Tibial artery (tissue), 4 donors: ENCODE measurements around the gene GAREM2.

Experiments used
- DNase-seq, 2 donors: peaks; one replicate each; pipeline ENCODE4 v3.0.0-alpha.2; 2019
- H3K27ac ChIP-seq, 2 donors: fragments of 200-600 bp; sonication (generic) in 1 of 2; 1 replicate in 1 of 2; 2 replicates in 1 of 2; pipeline ENCODE4 v1.5.1; 2018 to 2019; ENCODE audit warnings: mild to moderate bottlenecking in 1 of 2
- H3K27me3 ChIP-seq, 2 donors: fragments of 200-600 bp; sonication (generic) in 1 of 2; one replicate each; pipeline versions ENCODE4 v1.5.1 to v1.6.0; 2016 to 2019
- H3K36me3 ChIP-seq, 3 donors: fragments of 200-600 bp; sonication (generic) in 2 of 3; one replicate each; pipeline ENCODE4 v1.5.1; 2016 to 2019; ENCODE audit warnings: mild to moderate bottlenecking in 2 of 3
- H3K4me1 ChIP-seq, 4 donors: fragments of 200-600 bp; sonication (generic) in 2 of 4; 1 replicate in 3 of 4; 2 replicates in 1 of 4; pipeline ENCODE4 v1.5.1; 2016 to 2019
- H3K4me3 ChIP-seq, 2 donors: fragments of 200-600 bp; sonication (generic) in 1 of 2; 1 replicate in 1 of 2; 2 replicates in 1 of 2; pipeline ENCODE4 v1.5.1; 2018 to 2019; ENCODE audit warnings: mild to moderate bottlenecking in 2 of 2
- H3K9me3 ChIP-seq, 3 donors: fragments of 200-600 bp; sonication (generic) in 1 of 3; one replicate each; pipeline ENCODE4 v1.5.1; 2016 to 2019
- intact Hi-C: fragments of 100-400 bp; cut with DNase I; formaldehyde crosslinking; loops from one replicate; pipeline ENCODE4 v1.15.0; 2023; ENCODE audit warnings: low total_unique reads
- TF ChIP-seq, protein P1 (sequence below), 2 experiments: fragments of 200-600 bp in 1 of 2; fragments of 450-650 bp in 1 of 2; IDR thresholded peaks; one replicate each; pipeline ENCODE4 v1.5.1; 2017 to 2019; ENCODE audit warnings: antibody characterized with exemption in 2 of 2, mild to moderate bottlenecking in 1 of 2, moderate library complexity in 1 of 2

GAREM2 gene

DNA sequence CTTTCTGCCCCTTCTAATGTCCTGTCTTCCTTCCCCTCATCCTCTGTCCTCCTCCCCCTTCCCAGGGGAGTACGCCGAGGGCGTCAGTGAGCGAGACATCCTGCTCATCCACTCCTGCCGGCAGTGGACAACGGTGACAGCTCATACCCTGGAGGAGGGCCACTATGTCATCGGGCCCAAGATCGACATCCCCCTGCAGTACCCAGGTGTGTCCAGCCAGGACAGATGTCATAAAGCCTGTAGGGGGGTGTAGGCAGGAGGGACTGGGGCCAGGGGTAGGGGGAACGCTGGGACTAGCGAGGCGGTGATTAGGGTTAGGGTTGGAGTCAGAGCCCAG, 3.4 kb downstream of the GAREM2 start:
- Histone ChIP-seq H3K36me3 (no peaks in the 10 kb centered on the region), H3K4me3 (no peak overlapping the region), H3K4me1 (peaks cover 0 to 34% (median 27%) of the 10 kb centered on the region in 4 donors), H3K27ac (no peak overlapping the region), H3K9me3 (no peaks in the 10 kb centered on the region), H3K27me3 (peaks cover 0 to 77% of the 10 kb centered on the region in 2 donors)
- TF ChIP-seq, protein P1, sequence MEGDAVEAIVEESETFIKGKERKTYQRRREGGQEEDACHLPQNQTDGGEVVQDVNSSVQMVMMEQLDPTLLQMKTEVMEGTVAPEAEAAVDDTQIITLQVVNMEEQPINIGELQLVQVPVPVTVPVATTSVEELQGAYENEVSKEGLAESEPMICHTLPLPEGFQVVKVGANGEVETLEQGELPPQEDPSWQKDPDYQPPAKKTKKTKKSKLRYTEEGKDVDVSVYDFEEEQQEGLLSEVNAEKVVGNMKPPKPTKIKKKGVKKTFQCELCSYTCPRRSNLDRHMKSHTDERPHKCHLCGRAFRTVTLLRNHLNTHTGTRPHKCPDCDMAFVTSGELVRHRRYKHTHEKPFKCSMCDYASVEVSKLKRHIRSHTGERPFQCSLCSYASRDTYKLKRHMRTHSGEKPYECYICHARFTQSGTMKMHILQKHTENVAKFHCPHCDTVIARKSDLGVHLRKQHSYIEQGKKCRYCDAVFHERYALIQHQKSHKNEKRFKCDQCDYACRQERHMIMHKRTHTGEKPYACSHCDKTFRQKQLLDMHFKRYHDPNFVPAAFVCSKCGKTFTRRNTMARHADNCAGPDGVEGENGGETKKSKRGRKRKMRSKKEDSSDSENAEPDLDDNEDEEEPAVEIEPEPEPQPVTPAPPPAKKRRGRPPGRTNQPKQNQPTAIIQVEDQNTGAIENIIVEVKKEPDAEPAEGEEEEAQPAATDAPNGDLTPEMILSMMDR (IDR thresholded peaks at IDR 0.05) = no peak
- DNase-seq = no peak
- intact Hi-C loops = no loop called here

DNA sequence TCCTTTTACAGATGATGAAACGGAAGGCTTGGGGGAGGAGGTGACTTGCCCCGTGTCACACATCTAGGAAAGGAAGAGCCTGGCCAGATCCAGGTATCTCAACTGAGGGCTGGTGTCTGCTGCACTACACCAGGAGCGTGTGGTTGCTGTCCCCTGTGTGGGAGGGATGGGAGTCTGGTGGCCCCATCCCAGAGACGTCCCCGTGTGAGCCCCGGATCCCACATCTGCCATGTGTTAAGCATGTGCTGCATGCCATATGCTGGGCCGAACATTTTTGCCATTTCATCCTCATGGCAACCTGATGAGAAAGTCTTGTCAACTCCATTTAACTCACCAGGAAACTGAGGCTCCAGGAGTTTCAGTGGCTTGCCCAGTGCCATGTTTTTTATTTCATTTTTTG, 4.2 kb downstream of the GAREM2 start:
- Histone ChIP-seq H3K27ac (no peak overlapping the region), H3K27me3 (peaks cover 0 to 69% of the 10 kb centered on the region in 2 donors), H3K4me1 (peaks cover 0 to 34% (median 27%) of the 10 kb centered on the region in 4 donors), H3K9me3 (no peaks in the 10 kb centered on the region), H3K4me3 (no peak overlapping the region), H3K36me3 (no peaks in the 10 kb centered on the region)
- intact Hi-C loops = no loop called here
- DNase-seq = no peak
- TF ChIP-seq, protein P1 (IDR thresholded peaks at IDR 0.05) = no peak

DNA sequence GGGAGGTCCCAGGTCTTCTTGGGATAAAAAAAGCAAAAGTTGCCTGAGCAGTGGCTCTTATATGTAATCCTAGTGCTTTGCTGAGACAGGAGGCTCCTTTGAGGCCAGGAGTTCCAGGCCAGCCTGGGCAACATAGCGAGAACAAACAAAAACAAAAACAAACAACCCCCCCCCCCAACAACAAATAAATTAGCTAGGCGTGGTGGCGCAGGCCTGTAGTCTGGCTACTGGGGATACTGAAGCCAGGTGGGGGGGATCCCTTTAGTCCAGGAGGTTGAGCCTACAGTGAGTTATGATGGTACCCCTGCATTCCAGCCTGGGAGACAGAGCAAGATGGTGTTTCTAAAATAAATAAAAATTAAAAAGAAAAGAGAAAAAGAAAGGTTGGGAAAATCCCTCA, 5.4 kb downstream of the GAREM2 start:
- peaks cover 0 to 61% of the 10 kb centered on the region in 2 donors for H3K27me3 ChIP-seq
- TF ChIP-seq, protein P1 (IDR thresholded peaks at IDR 0.05) = no peak
- no peaks in the 10 kb centered on the region for H3K36me3 ChIP-seq
- no peak for DNase-seq
- no peak overlapping the region for H3K27ac ChIP-seq
- H3K4me3 ChIP-seq = peak overlapping the region in 1 of 2 donors; percentile 53
- H3K4me1 ChIP-seq = peaks cover 0 to 25% (median 19%) of the 10 kb centered on the region in 4 donors
- H3K9me3 ChIP-seq = no peaks in the 10 kb centered on the region
- intact Hi-C loops = no loop called here

DNA sequence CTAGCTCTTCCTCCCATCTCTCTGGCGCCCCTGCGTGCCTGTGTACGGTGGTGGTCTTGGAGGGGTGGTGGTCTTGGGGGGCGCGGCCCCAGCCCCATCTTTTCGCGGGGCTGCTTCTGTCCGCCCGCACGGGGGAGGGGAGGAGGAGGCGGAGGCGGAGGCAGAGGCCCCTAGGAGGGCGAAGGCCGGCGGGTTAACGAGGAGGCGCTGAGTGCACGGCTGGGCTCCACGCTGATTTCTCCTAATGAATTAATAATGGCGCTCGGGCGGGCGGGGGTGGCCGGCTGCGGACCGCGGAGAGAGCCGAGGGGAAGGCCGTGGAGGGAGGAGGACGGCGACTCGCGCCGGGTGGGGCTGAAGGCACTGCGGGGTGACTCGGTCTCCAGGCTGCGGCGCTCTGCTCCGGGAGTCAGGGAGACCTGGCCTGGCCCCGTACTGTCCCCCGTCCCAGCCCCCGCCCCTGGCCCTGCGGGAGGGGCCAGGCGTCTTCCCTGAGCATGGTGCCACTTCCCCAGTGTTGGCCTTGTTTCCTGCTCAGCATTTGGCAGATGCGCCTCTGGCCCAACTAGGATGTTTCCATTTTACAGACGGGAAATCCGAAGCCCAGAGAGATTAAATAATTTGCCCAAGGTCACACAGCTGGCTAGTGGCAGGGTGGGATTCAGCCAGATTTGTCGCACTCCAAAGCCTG, 6.0 kb downstream of the GAREM2 start:
- intact Hi-C loops = no loop called here

DNA sequence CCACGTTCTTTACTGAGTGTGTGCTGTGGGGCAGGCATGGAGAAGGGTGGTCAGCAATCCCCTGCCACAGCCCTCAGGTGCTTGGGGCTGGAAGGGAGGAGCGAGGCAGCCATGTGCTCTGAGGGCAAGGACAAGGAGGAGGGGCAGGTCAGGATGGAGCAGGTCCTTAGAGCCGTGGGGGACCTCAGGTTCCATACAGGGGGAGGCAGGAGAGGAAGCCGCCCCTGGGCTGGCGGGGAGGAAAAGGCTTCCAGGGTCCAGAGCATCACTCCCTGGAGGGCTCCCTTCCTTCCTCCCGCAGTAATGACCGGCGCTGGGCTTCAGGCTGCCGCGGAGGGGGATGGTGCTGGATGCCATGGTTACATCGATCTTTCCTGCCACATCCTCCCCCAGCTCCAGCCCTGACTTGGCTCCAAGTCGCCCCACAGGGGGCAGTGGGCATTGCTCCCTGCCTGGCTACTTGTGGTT, 6.6 kb downstream of the GAREM2 start:
- Histone ChIP-seq H3K27me3 (peaks cover 0 to 49% of the 10 kb centered on the region in 2 donors), H3K36me3 (no peaks in the 10 kb centered on the region), H3K27ac (no peak overlapping the region), H3K9me3 (no peaks in the 10 kb centered on the region), H3K4me3 (peak overlapping the region; percentile 42 to 53), H3K4me1 (peaks cover 0 to 21% (median 14%) of the 10 kb centered on the region in 4 donors)
- intact Hi-C loops = no loop called here
- no peak for DNase-seq
- TF ChIP-seq, protein P1 (IDR thresholded peaks at IDR 0.05) = no peak

More for the DNA sequence above, 6.0 kb downstream of the GAREM2 start:
- TF ChIP-seq, protein P1 (IDR thresholded peaks at IDR 0.05) = no peak
- Histone ChIP-seq H3K36me3 (no peaks in the 10 kb centered on the region), H3K27ac (no peak overlapping the region), H3K27me3 (peaks cover 0 to 55% of the 10 kb centered on the region in 2 donors), H3K4me1 (peaks cover 0 to 19% (median 13%) of the 10 kb centered on the region in 4 donors), H3K4me3 (peak overlapping the region; percentile 42 to 53), H3K9me3 (no peaks in the 10 kb centered on the region)
- no peak for DNase-seq
